HG02981 (cell line): ENCODE data around the gene SLC6A3.

Source experiments
- ATAC-seq: cut with Tn5 transposase; IDR thresholded peaks from one replicate; pipeline ENCODE4 v1.9.1; 2021; ENCODE audit warnings: mild to moderate bottlenecking, moderate library complexity; ENCODE audit not compliant: unreplicated experiment

SLC6A3 gene

DNA sequence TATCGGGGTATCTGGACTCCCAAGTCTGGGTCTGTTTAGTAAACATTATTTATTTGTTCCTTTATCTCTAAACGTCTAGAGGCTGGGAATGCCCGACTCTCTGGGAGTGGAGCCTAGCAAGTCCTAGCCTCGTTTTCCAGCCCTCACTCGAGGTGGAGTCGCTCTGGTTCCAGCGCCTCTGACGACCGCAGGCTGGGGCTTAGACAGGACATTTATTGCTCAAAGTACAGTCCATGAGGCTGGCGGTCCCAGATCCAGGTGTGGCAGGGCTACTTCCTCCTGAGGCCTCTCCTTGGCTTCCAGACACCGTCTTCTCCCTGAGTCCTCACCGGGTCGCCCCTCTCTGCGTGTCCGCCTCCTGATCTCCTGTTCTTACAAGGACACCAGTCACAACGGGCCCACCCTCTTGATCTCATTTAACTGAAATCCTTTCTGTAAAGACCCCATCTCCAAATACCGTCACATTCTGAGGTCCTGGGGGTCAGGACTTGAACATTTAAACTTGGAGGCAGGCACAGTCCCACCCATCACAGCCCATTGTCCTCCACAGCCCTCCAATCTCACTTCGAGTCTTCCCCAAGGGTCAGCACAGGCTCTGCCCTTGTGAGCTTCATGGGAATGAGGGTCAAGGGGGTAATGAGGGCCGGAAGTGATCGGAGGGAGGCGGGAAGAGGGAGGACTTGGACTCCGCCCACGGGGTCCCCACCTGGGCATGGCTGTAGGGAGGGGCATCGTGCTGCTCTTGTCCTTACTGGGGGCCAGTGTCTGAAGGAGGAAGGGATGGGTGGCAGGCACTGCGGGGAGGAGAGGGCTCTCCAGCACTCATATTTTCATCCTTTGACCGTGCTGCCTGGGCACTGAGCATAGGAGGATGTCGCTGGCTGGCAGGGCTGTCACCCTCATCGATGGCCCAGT lies 88.1 kb downstream of the SLC6A3 start:
- ATAC-seq = no peak

GRCh38 chr5:1354576-1354975 lies 90.7 kb downstream of the SLC6A3 start:
- no peak for ATAC-seq

DNA sequence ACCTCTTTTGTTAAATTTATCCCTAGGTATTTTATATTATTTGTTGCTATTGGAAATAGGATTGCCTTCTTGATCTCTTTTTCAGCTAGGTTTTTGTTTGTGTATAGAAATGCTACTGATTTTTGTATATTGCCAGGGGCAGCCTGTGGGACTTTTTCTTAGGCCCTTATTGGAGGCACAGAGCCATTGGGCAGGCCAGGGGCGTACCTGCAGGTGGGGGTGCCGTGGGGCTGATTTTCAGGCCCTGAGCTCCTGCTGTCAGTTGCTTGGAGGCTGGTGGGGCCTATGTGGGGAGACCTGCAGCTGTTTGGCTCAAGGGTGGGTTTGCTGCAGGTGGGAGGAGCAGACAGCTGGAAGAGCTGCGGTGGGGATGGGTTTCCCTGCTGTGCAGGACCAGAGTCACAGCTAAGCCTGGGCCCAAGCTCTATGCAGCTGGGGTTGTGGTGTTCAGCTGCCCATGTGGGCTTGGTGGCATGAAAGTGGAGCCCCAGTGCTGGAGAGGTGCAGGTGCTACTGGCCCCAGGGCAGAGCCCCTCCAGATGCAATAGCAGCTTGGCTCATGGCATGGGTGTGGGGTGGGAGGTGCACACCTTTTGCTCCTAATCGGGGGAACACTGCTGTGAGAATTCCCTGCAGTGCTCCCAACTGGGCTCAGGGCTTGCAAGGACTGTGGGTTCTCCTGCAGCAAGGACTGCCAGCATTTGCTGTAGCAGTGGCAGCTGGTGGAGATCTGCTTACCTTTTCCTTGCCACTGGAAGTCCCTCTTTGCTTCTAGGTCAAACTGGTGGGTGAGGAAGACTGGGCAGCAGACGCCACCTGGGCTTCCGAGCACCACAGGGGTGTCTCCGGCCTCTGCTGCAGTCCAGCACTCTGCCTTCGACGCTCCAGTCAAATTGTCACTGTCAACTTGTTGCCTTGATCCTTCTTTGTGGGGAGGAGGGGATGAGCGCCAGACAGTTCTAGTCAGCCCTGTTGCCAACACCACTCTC lies 92.7 kb downstream of the SLC6A3 start:
- ATAC-seq = no peak

GRCh38 chr5:1351156-1351555 lies 94.1 kb downstream of the SLC6A3 start:
- ATAC-seq = no peak

DNA sequence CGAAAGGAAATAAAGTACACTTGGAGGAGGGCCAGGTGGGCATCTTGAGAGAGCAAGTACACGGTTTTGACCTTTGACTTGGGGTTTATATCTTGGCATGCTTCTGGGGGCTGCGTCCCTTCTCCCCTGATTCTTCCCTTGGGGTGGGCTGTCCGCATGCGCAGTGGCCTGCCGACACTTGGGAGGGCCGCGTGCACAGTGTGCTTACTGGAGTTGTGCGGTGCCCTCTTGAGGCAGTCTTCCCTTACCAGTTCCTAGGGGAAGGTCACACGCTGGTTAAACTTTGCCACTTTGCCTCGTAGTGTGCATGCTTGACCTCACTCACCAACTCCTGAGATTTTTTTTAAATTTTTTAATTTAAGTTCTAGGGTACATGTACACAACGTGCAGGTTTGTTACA lies 96.0 kb downstream of the SLC6A3 start:
- ATAC-seq = no peak

DNA sequence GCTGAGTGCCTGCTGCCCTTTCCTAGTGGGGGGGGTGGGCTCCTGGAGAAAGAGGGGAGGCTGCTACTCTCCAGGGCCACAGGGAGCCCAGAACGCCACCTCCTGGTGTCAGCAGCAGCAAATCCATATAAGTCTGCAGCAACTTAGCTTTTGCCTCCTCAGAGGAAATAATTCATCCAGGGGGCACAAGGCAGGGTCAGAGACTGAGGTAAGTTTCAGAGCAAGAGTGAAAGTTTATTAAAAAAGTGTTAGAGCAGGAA lies 96.3 kb downstream of the SLC6A3 start:
- no peak for ATAC-seq

DNA sequence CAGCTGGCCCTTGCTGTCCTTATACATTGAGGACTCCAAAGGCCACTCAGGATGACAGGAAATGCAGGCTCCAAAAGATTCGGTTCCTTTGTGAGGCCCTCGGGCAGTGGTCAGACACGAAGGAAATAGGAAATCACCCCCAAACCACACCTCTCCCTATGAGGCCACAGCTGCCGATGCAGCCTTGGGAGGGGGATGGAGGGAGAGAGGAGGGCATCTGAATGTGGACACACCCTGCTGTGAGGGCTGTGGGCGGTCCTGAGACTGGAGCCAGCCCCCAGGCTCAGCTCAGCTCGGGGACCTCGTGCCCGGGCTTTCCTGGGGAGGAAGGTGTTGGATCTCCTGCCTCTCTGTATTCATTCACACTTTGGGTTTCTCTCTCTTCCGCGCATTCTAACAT lies 97.7 kb downstream of the SLC6A3 start:
- no peak for ATAC-seq

DNA sequence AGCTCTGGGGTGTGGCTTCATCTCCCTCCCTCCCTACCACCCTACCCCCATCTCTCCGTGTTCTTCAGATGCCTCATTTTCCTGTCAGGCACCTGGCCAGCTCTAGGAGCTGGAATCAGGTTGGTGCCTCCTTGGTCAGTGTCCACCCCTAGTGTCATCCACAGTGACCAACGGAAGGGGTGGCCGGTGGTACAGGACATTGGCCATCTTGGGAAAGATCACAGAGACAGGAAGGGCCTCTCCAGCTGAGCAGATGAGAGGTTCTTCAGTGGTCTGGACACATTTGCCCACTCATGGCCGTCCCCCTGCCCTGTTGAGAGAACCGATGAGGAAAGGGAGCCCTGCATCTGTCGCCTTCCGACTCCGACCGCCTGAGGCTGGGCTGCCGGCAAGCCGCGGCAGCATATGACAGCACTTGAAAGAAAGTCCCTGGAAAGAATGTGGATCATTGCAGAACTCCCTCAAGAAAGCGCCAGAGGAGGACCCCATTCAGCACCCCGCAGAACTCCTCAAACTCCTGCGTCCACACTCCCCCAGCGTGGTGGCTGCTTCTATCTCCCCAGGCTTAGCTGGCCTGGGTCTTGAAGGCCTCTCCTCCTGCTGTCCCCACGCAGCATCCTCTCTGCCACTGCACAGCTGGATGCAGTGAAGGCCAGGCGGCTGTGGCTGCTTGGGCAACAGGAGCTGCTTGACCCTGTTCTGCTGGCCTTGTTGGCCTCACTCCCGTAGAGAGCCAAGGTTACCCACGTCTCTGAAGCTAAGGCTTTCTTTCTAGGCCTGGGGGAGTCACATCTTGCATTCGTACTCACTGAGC lies 98.4 kb downstream of the SLC6A3 start:
- no peak for ATAC-seq

- no peak for ATAC-seq
Observed at GRCh38 chr5:1345876-1346626, 99.2 kb downstream of the SLC6A3 start.

- ATAC-seq = peak; percentile 90
Observed at GRCh38 chr5:1344975-1345838, 100.0 kb downstream of the SLC6A3 start, which contains the start of gene CLPTM1L. TSS of gene CLPTM1L (minus strand) at chr5:1345099. CDS start at chr5:1344841, 258 bp downstream.

DNA sequence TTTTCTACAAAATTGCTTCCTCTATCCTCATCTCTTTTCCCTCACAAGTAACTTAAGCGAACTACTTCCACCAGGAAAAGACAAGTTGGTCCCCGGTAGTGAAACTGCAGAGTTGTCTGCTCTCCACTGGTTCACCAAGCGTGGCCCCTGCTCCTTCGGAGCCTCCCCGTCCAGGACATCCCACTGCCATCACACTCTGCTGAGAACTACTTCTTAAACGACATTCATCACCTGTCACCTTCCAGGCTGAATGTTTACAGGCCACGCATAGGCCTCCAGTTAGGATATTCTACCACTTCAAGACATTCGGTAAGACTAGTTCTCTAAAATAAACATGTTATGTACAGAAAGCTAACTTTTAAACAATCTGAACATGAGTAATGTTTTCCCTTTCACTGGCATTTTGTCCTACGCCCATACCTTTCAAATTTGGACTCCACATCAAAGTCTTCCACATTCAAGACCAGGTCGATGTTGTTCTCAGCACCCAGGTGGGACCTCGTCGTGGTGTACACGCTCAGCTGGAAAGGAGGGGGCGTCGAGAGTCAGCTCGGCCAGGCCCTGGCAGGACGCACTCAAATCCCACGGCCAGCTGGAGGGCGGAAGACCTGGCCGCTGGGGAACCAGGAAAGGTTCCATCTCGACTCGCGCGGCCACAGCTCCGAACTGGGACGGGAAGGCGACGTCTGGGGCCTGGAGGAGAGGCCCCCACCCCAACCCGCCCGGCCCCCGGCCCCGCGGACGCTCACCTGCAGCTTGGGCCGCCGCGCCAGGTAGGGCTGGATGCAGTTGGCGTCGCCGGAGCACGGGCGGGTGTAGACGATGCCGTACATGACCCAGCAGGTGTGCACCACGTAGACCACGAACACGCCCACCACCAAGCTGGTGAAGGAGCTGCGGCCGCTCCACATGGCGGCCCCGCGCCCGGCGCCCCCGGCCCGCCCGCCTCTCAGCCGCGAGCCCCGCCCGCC lies 101.0 kb downstream of the SLC6A3 start:
- peak; percentile 10 for ATAC-seq

DNA sequence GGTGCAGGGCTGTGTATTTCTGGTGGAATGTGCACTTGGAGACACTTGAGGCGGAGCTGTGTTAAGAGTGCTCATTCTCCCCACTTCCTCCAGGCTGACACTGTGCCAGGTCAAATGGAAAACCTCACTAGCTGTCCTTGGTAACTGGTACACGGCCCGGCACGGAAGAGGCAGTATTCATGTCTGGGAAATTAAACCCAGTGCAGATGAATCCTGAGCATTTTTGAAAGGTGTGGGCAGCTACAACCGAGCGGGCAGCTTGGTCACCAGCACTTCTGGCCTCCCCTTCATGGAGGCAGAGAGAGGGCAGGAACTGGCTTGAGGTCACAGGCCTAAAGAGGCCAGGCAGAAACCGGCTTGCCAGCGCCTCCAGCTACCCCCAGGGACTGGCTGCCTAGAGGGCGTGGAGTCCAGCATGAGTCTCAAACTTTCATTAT lies 101.9 kb downstream of the SLC6A3 start:
- no peak for ATAC-seq
